GM19452 (cell line): ENCODE data around the gene MATCAP1.

Experiments used
- ATAC-seq: cut with Tn5 transposase; IDR thresholded peaks from one replicate; pipeline ENCODE4 v1.9.1; 2021; ENCODE audit not compliant: unreplicated experiment

Gene MATCAP1

GRCh38 chr16:67158637-67159600 lies 24.8 kb downstream of the MATCAP1 start:
- peak; percentile 36 for ATAC-seq

DNA sequence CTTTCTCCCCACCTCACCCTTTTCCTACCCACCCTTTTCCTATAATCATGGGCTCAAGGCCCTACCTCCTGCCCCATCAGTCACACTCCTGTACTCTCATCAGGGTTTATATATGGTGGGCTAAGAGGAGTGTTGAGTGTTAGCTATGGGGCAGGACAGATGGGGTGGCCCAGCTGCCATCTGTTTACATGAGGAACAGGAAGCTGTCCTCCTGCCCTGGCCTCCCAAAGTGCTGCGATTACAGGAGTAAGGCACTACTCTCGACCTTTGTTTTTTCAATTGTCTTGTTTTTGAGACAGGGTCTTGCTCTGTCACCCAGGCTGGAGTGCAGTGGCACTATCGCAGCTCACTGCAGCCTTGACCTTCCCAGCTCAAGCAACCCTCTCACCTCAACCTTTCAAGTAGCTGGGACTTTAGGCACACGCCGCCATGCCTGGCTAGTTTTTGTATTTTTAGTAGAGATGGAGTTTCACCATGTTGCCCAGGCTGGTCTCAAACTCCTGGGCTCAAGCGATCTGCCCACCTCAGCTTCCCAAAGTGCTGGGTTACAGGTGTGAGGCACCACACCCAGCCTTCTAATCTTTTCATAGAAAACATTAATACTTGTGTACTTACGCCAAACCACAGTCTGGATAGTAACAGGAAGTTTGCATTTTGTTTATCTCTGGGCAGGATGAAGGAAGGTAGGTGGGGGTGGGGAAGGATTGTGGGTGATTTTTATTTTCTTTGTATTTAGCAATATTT lies 25.7 kb downstream of the MATCAP1 start:
- ATAC-seq, result no peak

DNA sequence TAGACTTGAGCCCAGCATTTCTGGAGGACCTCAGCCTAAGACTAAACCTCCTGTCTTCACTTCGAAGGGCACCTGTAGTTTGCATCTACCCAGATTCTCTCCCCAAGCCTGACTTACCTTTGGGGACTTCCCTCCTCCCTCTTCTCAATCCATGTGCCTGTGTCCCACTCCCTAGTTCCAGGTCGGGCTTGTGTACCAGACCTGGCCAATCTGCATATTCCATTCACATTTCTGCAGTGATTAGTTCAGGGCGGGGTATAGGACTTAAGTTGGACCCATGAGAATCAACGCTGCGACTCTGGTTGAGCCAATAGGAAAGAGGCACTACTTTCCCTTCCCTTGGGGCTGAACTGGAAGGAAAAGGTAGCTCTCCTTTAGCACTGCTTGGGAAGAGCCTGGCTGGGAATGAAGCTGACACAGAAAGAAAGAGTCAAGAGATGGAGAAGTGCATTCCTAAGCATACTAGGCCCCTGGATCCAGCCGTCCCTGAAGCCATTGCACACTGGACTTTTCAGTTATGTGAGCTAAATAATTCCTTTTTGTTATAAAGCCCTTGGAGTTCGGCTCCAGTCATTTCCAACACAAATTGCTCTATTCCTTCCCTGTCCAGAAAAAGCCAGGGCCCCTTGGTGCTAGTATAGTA lies 26.5 kb downstream of the MATCAP1 start:
- ATAC-seq, result no peak

DNA sequence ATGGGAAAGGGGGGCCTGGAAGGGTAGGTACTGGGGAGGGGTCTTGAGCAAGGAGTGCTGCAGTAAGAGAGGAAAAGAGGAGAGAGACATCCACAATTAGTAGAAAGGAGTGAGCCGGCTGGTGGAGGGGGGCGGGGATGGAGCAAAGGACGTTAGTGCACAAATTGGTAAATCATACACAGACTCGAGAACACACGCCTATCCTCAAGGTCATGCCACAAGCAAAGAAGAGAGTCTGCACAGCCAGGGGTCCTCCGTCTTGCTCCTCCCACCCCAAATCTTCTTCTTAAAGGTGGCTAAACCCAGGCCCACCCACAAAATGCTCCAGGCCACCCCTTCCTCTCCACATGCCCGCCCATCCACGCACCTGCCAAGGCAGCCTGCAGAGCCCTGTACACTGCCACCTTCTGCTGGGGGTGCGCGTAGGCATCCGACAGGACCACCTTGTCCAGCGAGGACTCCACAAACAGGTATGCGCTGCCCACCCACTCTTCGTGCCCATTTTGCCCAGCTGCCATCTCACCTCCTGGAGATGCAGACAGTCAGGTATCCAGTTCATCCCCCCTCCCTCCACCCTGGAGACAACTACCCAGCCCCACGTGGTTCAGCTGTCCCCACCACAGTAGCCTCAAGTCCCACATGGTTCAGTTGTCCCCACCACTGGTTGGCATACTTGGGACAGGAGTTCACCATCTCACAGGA lies 27.5 kb downstream of the MATCAP1 start:
- no peak for ATAC-seq

GRCh38 chr16:67155295-67156142 lies 28.2 kb downstream of the MATCAP1 start:
- no peak for ATAC-seq

GRCh38 chr16:67154578-67155294 lies 29.0 kb downstream of the MATCAP1 start:
- ATAC-seq, result no peak

- no peak for ATAC-seq
These were observed 32.2 kb downstream of the MATCAP1 start for GRCh38 chr16:67151431-67152097.

GRCh38 chr16:67150833-67151396 lies 32.8 kb downstream of the MATCAP1 start, which contains the start of gene B3GNT9:
Gene B3GNT9 (minus strand): TSS chr16:67150998. CDS start chr16:67150485, 513 bp downstream.
- peak; percentile 64 for ATAC-seq

DNA sequence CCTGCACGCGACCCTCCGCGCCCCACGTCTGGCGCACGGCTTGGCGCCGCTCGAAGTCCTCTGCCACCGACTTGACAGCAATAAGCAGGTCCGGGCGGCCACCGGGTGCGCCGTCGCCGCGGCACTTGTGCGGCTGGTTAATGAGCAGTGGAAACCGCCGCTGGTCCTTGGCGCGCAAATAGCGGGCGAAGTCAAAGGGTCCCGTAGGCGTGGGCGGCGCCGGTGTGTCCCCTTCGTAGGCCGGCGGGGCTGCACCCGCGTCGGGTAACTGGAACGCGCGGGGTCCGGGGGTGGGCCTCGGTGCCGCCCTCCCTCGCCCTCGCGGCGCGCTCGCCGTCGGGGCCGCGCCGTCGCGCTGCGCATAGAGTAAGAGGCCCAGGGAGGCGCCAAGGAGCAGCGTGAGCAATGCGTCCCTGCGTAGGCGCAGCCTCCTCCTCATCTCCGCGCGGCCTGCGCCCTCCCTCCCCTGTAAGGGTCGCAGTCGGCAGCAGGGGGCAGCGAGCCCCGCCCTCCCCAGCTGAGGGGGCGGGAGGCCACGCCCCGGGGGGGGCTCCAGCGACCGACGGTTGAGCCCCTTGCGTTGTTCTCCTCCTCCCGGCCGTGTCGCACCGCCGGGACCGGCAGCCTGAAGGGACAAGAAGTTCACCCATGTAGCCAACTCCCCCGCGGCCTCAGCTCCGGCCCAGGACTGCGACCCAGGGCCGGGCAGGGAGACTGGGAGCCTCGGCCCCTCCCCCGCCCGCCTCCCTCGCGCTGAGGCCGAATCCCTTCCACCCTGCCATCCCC lies 33.5 kb downstream of the MATCAP1 start:
- peak; percentile 44 for ATAC-seq

- no peak for ATAC-seq
These were observed 34.3 kb downstream of the MATCAP1 start for GRCh38 chr16:67149276-67150046.

DNA sequence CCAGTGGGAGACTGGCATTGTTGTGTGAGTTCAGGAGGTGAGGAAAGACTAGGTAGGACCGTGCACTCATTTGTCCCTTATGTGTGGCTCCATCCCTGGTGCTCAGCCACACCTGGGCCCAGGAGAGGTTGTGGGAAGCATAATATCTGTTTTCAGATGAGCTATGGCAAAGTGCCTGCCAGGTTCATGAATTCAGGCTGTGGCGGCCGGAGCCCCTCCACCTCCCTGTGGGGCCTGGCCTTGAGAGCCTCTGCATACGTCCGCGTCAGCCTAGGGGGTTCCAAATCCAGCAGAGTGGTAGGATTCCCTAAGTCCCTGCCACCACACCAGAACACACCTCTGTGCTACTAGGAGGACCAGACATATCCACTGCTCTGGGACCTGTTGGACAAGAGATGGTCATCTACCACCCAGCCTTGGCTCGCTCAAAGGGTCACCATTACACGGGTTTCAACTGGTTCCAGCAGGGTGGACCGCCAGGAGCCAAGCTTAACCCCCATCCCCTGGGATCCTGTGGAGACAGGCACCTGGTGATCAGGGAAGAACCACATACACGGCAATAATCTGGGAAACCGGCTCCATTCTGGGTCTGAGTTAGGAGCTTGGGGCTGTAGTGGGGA lies 35.0 kb downstream of the MATCAP1 start:
- ATAC-seq, result no peak

DNA sequence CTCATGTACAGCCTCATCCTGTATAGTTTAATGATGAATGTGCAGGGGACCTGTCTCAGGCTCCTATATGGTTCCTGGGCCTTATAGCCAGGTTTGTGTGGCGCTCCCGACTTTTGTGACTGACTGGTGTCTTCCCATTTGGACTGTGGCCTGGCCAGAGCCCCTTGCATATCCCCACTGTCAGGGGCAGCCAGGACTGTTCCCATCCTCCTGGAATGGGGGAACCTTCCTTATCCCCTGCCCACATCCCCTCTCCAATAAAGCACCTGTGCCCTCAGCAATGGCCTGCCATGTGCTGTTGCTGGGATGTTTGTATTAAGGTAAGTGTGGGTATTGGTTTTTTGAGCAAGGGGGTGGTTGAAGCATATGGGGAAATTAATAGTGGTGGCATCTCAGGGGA lies 35.5 kb downstream of the MATCAP1 start:
- no peak for ATAC-seq

GRCh38 chr16:67147437-67148140 lies 36.2 kb downstream of the MATCAP1 start:
- no peak for ATAC-seq

DNA sequence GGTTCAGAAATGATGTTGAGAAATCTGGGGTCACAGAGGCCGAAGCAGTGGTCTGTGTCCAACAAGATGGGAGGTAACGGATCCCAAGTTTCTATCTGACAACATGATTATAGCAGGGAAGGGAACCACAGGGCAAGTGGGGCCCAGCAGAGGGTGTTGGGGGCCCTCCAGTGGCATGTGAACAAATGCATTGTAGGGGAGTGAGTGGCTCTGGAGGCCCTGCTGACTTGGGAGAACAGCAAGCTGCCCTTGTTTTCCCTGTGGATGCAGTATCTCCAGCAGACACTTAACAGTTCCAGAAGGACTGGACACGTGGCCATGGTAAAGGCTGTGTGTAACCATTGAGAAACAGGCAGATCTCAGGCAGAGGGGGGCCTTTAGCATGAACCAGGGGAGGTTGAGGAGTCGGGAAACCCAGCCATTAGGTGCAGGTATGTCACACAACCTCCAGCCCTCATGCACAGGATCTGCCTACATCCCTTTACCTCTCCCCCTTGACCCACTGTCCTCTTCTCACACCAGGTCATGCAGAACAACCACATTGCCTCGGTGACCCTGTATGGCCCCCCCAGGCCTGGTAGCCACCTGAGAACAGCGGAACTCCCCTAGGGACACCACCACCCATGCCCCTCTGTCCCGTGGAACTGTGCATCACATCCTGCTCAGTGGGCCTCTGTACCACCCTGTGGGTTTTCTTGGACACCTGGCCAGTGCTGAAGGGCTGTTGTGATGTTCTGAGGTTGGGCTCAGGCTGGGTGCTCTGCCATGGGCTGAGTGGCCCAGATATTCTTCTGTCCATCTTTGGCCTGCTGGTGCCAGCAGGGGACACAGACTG lies 37.0 kb downstream of the MATCAP1 start:
- no peak for ATAC-seq

- no peak for ATAC-seq
These were observed 38.0 kb downstream of the MATCAP1 start for GRCh38 chr16:67145746-67146145.
